Renal cortical epithelial cell (primary cell): ENCODE results near the gene ZCCHC14. TPM values are rescaled to one million over a fixed set of nuclear protein-coding genes. Genes with fewer than 3 reads are reported as not detected.
A peak's percentile ranks its signal among the peaks of the same experiment; 100 is the strongest.
"Not testable (repeated sequence)": the region's sequence is repeated elsewhere in the genome, so short reads cannot be mapped to it uniquely, and the experiment has no call there.

Experiments used
- DNase-seq: peaks from one replicate; pipeline ENCODE4 v3.0.0-alpha.2; 2011; ENCODE audit warnings: low read depth
- total RNA-seq: library from RNA; depleted of rRNA; stranded (reverse); fragments of >200 nt; gene quantifications from 2 replicates; pipeline ENCODE4 v1.2.3, GENCODE V29; 2014

ZCCHC14 gene
- total RNA-seq, 1 donor from 2014 or later: 24.8 TPM

DNA sequence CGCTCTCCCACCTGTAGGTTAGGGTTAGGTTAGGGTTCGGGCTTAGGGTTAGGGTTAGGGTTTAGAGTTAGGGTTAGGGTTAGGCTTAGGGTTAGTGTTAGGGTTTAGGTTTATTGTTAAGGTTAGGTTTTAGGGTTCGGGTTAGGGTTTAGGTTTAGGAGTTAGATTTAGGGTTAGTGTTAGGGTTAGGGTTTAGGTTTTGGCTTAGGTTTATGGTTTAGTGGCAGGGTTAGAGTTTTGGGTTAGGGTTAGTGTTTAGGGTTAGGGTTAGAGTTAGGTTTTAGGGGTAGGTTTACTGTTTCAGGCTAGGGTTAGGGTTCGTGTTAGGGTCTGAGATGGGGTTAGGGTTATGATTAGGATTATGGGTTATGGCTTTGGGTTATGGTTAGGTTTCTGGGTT, 31.6 kb upstream of the ZCCHC14 start:
- no peak for DNase-seq

DNA sequence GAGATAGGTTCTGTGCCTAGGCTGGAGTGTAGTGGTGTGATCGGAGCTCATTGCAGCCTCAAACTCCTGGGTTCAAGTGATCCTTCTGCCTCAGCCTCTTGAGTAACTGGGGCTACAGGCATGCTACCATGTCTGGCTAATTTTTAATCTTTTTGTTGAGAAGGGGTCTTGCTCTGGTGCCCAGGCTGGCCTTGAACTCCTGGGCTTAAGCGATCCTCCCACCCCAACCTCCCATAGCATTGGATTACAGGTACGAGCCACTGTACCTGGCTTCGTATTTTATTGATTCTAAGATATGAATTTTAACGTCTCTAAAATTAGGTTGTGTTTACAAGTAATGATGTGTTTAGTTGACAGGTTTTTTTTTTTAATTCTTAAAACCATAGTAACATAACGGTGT, 30.8 kb upstream of the ZCCHC14 start:
- not testable (repeated sequence) for DNase-seq

DNA sequence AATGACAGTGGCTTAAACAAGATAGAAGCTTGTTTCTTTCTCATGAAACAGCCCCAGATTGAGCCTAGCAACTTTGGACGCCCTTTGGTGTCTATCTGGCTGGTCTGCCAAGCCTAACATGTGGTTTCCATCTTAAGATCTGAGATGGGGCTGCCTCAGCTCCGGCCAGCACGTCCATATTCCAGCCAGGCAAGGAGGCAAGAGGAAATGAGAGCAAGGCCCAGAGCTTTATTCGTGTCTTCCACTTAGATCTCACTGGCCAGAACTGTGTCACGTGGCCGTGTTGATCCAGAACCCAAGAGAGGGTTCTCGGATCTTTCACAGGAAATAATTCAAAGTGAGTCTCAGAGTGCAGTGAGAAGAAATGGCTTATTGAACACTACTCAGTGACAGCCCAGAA, 28.9 kb upstream of the ZCCHC14 start:
- DNase-seq: not testable (repeated sequence)

DNA sequence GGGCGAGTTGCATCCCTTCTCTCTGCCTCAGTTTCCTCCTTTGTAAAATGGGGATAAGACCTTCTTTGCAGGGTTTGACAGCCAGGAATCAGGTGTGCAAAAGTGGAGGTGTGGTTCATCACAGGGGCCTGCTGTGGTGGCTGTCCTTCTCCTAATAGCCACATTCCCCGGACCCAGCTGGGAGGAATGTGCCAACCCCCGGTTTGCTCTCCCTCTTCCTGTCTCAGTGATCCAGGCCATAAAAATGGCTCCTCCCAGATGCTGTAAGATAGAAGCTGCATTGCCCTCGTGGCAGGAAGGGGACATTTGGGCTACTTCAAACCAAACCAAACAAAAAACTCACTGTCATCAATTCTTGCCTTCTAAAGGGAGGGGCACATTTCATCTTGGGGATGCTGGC, 26.3 kb upstream of the ZCCHC14 start:
- DNase-seq: not testable (repeated sequence)

DNA sequence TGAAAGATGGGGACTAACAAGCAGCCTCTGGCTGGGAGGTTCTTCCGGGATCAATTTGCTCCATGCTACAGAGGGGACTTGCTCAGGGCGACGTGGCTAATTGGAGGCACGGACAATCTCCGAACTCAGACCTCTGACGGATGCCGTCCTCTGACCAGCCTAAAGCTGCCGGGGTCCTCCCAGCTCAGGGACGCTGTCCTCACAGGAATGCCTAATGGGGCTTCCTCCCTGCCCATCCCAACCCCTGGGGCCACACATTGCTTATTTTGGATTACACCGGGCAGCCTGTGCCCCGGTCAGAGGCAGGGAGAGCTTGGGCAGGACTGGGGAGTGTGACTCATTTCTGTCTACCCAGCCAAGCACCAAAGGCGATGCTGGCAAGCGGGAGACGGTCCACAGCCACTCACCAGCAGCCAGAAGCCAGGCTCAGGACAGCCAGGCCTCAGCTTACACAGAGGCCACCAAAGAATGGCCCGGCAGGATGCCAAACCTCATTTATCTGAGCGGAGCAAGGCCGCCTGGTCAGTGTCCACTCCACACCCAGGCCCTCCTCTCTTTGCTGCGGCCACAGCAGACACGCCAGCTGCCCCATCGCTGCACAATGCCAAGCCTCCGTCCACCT, 25.7 kb upstream of the ZCCHC14 start:
- not testable (repeated sequence) for DNase-seq

DNA sequence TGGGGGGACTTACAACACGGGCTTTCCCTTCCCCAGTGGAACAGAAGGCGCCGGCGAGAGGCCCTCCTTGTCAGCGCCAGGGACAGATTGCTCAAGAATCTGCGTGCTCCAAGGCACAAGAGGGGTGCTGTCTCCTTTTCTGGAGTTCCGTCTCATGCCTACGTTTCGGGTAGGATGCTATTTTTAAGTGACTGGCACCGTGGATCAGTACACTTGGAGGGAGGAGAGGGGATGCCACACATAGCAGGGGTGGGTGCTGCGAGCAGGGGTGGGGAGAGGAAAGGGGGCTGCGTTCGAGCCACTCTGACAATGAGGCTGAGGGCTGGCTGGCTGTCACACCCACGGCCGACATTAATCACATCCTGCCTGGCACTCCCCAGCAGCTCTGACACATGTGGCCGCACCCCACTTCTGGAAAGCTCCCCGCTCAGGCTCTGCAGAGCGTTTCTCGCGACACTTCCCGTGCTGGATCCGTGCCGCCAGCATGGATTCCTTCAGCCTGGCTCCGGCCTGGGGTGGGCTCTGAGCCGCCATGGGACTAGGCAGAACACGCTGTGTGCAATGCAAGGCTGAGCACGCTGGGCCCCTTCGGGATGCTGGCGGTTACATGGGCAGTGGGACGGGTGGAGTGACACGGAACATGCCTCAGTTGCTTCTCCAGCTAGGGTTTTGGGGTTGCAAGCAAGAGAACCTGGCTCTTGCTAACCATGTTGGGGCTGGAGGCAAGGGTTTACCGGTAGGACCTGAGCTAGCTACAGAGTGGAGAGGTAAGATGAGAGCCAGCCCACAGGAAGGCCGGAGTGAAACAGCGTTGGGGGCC, 25.0 kb upstream of the ZCCHC14 start:
- not testable (repeated sequence) for DNase-seq

DNA sequence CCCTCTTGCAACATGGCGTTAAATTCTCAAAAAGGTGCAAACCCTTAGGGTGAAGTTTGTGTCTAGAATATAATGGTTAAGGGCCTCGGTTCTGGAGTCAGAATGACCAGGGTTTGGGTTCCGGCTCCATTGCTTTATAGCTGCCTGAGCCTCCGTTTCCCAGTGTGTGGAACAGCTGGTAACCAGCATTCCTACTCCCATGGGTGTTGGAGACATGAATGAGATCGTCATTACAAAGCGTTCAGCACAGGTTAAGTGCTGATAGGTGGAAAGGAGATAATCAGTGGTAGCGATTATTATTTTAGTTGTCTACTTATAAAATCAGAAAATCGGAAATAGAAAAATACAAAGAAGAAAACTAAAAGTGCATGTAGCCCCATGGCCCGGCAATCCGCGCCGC, 23.5 kb upstream of the ZCCHC14 start:
- DNase-seq: no peak

DNA sequence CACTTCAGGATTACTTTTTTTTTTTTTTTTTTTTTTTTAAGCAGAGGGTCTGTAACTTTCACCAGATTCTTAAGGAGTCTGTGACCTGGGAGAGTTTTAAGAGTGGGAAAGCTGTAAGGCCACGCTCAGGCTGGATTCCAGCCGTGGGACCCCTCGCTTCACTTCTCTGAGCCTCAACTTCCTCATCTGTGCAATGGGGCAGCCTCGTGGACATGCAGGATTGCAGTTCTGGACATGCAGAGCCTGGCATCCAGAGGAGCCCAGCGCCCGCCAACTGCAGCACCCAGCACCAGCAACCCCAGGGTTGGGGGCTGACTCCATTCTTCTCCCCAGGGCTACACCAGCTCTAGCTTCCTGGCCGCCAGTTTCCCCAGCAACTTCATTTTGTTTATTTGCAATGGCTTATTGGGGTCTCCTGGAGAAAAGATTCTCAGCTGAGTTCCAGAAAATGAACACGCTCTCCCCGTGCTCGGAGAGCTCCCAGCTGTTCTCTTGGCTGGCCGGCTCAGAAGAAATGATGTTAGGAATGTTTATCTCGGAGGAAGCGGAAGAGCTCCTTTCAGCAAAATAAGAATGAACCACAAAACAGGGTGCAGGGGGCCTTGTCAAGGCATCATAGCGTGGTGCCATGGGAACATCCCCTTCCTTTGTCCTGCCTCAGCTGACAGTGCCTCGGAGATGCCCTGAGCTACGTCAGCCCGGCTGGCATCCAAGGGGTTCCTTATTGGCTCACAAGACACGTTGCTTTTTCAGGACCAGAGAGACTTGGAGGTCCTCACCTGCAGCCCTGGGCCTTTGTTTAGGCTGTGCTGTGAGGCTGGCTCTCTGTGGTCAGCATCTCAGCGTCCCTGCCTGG, 22.9 kb upstream of the ZCCHC14 start:
- no peak for DNase-seq

DNA sequence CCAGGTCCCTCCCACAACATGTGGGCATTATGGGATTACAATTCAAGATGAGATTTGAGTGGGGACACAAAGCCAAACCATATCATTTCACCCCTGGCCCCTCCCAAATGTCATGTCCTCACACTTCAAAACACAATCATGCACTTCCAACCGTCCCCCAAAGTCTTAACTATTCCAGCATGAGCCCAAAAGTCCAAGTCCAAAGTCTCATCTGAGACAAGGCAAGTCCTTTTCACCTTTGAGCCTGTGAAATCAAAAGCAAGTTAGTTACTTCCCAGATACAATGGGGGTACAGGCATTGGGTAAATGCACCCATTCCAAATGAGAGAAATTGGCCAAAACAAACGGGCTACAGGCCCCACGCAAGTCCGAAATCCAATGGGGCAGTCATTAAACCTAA, 17.0 kb upstream of the ZCCHC14 start:
- DNase-seq: not testable (repeated sequence)

DNA sequence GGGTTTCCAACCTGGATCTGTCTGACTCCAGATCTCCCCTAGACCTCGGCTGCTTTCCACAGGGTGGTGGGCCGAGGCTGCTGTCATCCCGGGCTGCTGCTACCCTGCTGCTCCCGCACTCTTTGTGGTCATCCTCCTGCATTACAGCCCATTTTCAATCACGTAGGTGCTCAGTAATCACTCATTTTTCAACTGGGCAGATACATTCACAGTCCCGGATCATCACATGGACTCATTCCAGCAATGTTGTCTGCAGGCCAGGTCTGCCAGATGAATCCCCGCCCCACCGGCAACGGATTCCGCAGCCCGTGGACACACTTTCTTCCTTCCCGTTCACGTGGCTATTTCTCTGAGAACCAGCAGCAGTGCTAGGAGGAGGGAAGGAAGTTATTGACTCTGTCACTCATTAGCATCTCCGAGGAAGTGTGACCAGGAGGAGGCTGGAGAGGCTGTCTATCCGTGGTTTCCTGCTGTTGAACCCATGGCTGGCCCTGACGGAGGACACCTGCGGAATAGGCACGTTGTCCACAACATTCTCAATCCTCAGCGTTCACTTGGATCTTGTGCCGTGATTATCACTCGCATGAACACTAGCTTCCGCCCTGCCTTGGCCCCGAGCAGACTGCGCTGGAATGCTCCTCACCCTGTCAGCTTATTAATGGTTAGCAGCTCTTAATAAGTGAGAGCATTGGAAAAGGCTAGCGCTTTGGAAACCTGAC, 14.7 kb upstream of the ZCCHC14 start:
- peak; percentile 40 for DNase-seq

DNA sequence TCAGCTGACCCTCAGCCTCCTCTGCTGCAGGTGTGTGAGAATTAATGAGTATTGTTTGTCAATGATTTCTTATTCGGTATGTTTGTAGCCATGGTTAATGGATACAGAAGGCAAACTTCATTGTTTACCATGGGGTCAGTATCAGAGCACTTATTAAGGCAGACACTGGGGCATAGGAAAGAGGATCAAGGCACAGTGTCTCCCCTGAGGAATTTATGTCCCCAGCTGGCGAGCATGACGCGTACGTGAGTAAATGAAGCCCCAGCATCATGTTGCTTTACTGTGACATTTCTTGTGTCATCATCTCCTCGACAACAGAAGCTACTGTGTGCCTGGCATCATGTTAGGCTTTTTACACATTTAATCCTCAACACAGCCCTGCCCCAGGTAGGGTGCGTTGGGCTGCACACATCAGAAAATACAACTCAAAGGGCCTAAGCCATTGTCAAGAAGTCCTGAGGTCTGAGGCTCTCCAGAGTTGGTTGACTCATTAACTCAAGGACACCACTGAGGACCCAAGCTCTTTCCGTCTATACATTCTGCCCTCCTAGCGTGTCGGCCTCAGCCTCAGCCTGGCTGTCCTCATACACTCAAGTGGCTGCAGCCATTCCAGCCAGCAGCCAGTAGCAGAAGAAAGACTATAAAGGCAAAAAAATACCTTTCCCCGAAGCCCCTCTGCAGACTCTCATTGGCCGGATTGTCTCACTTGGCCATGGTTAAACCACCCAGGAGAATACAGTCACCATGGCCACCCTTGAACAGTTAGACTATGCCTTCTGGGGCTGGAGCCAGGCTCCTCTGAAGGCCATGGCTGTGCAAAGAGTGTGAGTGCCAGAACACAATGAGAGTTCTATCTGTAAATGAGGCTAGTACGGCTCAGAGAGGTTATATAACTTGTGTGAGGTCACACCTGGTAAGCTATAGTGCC, 13.9 kb upstream of the ZCCHC14 start:
- DNase-seq: no peak

DNA sequence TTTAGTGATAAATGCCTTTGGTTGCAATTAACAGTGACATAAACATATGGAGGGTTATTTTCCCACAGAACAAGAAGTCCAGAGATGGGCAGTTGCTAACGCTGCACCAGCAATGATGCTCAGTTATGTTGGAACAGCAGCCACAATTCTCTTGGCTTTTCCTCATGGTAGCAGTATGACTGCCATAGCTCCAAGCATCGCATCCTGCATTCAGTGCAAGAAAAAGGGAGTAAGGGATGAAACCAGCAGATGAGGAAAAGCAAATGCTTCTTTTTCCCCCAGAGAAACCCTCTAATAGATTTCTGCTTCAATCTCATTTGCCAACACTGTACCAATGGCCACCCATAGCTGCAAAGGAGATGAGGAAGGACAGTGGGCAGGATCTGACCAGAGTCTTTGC, 13.0 kb upstream of the ZCCHC14 start:
- no peak for DNase-seq

DNA sequence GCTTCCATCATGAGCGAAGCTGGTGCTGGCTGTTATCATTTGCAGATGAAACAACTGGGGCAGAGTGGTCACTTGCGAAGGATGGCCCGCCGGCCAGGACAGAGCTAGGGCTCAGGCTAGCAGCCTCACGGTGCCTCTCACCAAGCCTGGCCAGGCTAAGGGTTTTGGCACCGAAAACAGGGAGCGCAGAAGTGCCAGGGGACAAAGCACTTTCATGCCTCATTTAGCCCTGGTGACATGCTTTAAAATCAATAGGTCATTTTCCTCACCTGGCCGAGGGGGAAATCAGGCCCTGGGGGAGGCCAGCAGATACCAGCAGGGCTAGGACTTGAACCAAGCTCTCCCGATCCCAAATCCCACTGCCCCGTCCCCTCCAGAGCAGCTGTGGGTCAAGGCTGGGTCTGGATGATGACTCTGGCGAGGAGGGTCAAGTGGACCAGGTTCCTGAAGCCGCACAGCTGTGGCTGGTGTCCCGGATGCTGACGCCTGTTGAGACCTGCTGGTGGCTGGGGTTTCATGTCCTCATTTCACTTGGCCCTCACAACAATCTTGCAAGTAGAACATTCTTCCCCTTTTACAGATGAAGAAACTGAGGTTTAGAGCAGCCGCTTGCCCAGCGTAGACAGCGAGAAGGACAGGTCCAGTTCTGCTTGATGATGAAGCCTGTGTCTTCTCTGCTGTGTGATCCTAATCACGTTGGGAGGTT, 10.6 kb upstream of the ZCCHC14 start:
- DNase-seq: not testable (repeated sequence)

DNA sequence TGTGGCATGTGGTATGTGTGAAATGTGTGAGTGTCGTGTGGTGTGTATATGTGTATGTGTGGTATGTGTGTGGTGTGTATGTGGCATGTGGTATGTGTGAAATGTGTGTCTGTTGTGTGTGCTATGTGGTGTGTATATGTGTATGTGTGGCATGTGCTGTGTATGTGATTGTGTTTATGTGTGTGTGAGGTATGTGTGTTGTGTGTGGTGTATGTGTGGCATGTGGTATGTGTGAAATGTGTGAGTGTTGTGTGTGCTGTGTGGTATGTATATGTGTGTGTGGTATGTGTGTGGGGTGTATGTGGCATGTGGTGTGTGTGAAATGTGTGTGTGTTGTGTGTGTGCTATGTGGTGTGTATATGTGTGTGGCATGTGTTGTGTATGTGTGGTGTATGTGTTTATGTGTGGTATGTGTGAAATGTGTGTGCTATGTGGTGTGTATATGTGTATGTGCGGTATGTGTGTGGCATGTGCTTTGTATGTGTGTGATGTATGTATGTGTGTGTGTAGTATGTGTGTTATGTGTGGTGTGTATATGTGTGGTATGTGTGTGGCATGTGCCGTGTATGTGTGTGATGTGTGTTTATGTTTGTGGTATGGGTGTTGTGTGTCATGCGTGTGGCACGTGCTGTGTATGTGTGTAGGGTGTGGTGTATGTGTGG, 9.6 kb upstream of the ZCCHC14 start:
- DNase-seq: no peak

DNA sequence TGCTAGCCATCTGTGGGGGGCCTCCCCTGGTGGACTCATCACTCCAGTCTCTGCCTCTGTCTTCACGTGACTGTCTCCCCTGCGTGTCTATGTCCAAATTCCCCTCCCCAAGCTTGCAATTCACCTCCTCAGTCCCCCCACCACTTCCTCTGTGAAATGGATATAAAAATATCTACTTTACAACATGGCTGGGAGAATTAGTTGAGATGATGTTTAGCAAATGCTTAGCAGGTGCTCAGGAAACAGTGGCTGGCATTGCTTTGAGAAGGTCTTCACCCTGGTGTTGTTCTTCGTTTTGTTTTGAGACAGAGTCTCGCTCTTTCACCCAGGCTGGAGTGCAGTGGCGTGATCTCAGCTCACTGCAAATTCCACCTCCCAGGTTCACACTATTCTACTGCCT, 8.3 kb upstream of the ZCCHC14 start:
- DNase-seq: no peak

DNA sequence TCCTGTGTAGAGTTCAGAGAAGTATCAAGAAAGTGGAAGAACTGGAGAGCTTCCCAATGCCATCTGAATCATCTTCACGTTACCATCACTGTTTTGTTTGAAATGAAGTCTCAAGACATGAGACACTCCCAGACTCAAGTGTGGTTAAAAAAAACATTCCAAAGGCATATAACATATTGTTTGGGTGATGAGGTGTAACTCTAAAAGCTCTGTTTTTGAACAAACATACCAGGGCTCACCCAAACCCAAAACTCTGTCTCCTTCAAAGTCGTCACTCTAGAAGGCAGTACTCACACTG, 6.3 kb upstream of the ZCCHC14 start:
- DNase-seq: peak; percentile 43

DNA sequence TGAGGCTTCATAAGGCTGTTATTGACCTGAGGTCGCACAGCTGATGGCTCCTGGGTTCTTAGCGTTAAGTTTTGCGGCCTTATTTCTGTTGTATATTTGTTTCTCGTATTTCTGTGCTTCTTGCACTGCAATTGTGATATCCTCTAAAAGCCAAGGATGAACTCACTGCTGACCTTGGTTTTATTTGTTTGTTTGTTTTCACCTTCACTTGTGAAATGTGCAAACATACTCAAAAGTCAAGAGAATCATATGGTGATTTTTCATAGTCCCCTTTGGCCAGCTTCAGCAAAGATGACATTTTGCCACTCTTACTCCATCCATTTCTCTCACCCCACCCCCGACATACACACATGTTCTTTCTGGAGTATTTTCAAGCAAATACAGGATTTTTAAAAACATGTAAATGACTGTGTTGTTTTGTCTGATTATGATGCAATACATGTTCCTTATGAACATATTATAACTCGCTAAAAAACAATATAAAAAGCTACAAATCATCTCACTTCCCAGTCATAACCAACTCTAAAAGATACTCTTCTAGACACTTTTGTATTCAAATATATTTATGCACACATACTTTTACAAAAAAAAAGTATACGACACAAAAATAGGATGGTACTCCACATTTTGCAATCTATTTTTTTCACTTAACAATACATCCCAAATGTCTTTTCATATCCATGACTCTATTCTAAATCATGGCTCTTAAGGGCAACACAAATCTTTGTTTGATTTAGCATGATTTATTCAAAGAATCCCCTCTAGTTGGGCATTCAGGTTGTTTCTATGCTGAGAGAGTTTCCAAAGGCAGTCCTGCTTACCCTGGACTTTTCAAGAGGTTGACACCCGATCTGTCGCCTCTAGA, 5.7 kb upstream of the ZCCHC14 start:
- no peak for DNase-seq

DNA sequence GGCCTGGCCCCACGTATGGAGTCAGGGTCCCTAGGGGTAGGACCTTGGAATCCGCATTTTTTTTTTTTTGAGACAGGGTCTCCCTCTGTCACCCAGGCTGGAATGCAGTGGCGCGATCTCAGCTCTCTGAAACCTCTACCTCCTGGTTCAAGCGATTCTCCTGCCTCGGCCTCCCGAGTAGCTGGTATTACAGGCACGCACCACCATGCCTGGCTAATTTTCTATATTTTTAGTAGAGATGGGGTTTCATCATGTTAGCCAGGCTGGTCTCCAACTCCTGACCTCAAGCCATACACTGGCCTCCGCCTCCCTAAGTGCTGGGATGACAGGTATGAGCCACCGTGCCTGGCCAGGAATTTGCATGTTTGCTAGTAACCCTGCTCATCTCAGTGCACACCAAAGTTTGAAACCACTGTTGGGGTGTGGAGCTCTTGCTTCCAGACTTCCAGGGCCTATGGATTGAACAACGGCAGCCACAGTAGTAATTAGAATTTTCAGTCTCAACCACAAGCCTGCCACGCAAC, 5.0 kb upstream of the ZCCHC14 start:
- DNase-seq: not testable (repeated sequence)
